Activated CD8-positive, alpha-beta memory T cell treated with anti-CD3 and anti-CD28 coated beads, Interleukin-2, amount 10 ng/mL, durations not matched to agents 7 days and 5 days (primary cell): ENCODE data around the gene PRPF6. TPM values are rescaled to one million over a fixed set of nuclear protein-coding genes. Genes with fewer than 3 reads are reported as not detected.

Experiments
- ATAC-seq: fragments of 150-1000 bp; cut with Tn5 transposase; one replicate; pipeline ENCODE4 v1.10.0; 2021; ENCODE audit warnings: moderate library complexity
- CTCF ChIA-PET: fragments of 350-600 bp; sonication (Branson Sonifier 250); formaldehyde crosslinking; loops from one replicate; lab custom pipeline; 2021; ENCODE audit warnings: antibody characterized with exemption; lab: Charles Lee
- DNase-seq: peaks from one replicate; pipeline ENCODE4 v3.0.0-alpha.2; 2020
- H3K27ac Mint-ChIP-seq: one replicate; pipeline ENCODE4 v1.8.0; 2021; ENCODE audit warnings: mild to moderate bottlenecking, mixed read lengths
- H3K27me3 Mint-ChIP-seq: one replicate; pipeline ENCODE4 v1.8.0; 2021; ENCODE audit warnings: mixed read lengths
- H3K36me3 Mint-ChIP-seq: one replicate; pipeline ENCODE4 v1.8.0; 2021; ENCODE audit warnings: mild to moderate bottlenecking, mixed read lengths
- H3K4me1 Mint-ChIP-seq: one replicate; pipeline ENCODE4 v1.8.0; 2021; ENCODE audit warnings: mixed read lengths
- H3K4me3 Mint-ChIP-seq: one replicate; pipeline ENCODE4 v1.8.0; 2021; ENCODE audit warnings: mild to moderate bottlenecking, moderate library complexity, mixed read lengths
- H3K9me3 Mint-ChIP-seq: one replicate; pipeline ENCODE4 v1.8.0; 2022; ENCODE audit warnings: low read depth, mixed read lengths
- total RNA-seq, 2 experiments: library from RNA; stranded (reverse); gene quantifications; one replicate each; pipeline ENCODE4 v1.2.3, GENCODE V29; 2021

The PRPF6 gene
- total RNA-seq, 2 experiments from 2014 or later: 77.5 to 80.6 TPM

- no peaks in the 10 kb centered on the region for H3K27me3 Mint-ChIP-seq
- H3K4me1 Mint-ChIP-seq: peaks cover 3% of the 10 kb centered on the region
- peaks cover 54% of the 10 kb centered on the region for H3K36me3 Mint-ChIP-seq
- ATAC-seq: no peak
- H3K9me3 Mint-ChIP-seq: no peaks in the 10 kb centered on the region
- DNase-seq: no peak
- H3K27ac Mint-ChIP-seq: no peak overlapping the region
- no peak overlapping the region for H3K4me3 Mint-ChIP-seq
- CTCF ChIA-PET: interaction anchor here (1.9 kb wide), 1 partner anchor 13 kb away, joined by 7 read pairs; no protein-coding TSS in a partner anchor
These were observed 44.3 kb downstream of the PRPF6 start for GRCh38 chr20:64025101-64025825.

- CTCF ChIA-PET: interaction anchor here (1.9 kb wide), 1 partner anchor 13 kb away, joined by 7 read pairs; no protein-coding TSS in a partner anchor
- H3K9me3 Mint-ChIP-seq: no peaks in the 10 kb centered on the region
- H3K27me3 Mint-ChIP-seq: no peaks in the 10 kb centered on the region
- H3K4me1 Mint-ChIP-seq: peaks cover 3% of the 10 kb centered on the region
- ATAC-seq (no peak), DNase-seq (no peak)
- peaks cover 54% of the 10 kb centered on the region for H3K36me3 Mint-ChIP-seq
- H3K4me3 Mint-ChIP-seq: no peak overlapping the region
- H3K27ac Mint-ChIP-seq: no peak overlapping the region
These were observed 45.0 kb downstream of the PRPF6 start for GRCh38 chr20:64025826-64026412.

- Mint-ChIP-seq H3K9me3 (no peaks in the 10 kb centered on the region), H3K27ac (peak overlapping the region; percentile 56), H3K4me1 (peaks cover 8% of the 10 kb centered on the region), H3K4me3 (no peak overlapping the region), H3K27me3 (no peaks in the 10 kb centered on the region), H3K36me3 (peaks cover 38% of the 10 kb centered on the region)
- DNase-seq (no peak), ATAC-seq (no peak)
- CTCF ChIA-PET: no interaction called here
These were observed 47.2 kb downstream of the PRPF6 start for GRCh38 chr20:64027981-64028685.

GRCh38 chr20:64029293-64030117, 48.6 kb downstream of the PRPF6 start:
- Mint-ChIP-seq H3K27me3 (no peaks in the 10 kb centered on the region), H3K9me3 (no peaks in the 10 kb centered on the region), H3K4me3 (no peak overlapping the region), H3K4me1 (peaks cover 21% of the 10 kb centered on the region), H3K27ac (no peak overlapping the region), H3K36me3 (peaks cover 32% of the 10 kb centered on the region)
- DNase-seq (no peak), ATAC-seq (no peak)
- CTCF ChIA-PET: interaction anchor here (0.9 kb wide), 1 partner anchor 9 kb away, joined by 3 read pairs; no protein-coding TSS in a partner anchor

- peaks cover 27% of the 10 kb centered on the region for H3K36me3 Mint-ChIP-seq
- peaks cover 31% of the 10 kb centered on the region for H3K4me1 Mint-ChIP-seq
- peak overlapping the region; percentile 37 for H3K27ac Mint-ChIP-seq
- no peak overlapping the region for H3K4me3 Mint-ChIP-seq
- no peak for ATAC-seq
- no peaks in the 10 kb centered on the region for H3K9me3 Mint-ChIP-seq
- H3K27me3 Mint-ChIP-seq: no peaks in the 10 kb centered on the region
- no peak for DNase-seq
- CTCF ChIA-PET: interaction anchor here (0.9 kb wide), 1 partner anchor 8 kb away, joined by 3 read pairs; no protein-coding TSS in a partner anchor
These were observed 49.6 kb downstream of the PRPF6 start for GRCh38 chr20:64030371-64031134.

- H3K27ac Mint-ChIP-seq: peak overlapping the region; percentile 19
- CTCF ChIA-PET: interaction anchor here (1.1 kb wide), 1 partner anchor 21 kb away, joined by 4 read pairs; no protein-coding TSS in a partner anchor
- H3K27me3 Mint-ChIP-seq: no peaks in the 10 kb centered on the region
- peaks cover 19% of the 10 kb centered on the region for H3K36me3 Mint-ChIP-seq
- H3K9me3 Mint-ChIP-seq: no peaks in the 10 kb centered on the region
- peaks cover 43% of the 10 kb centered on the region for H3K4me1 Mint-ChIP-seq
- ATAC-seq (no peak), DNase-seq (no peak)
- H3K4me3 Mint-ChIP-seq: no peak overlapping the region
These were observed 50.9 kb downstream of the PRPF6 start for GRCh38 chr20:64031822-64032314.

GRCh38 chr20:64032706-64033624, 52.0 kb downstream of the PRPF6 start:
- no peak overlapping the region for H3K4me3 Mint-ChIP-seq
- no peaks in the 10 kb centered on the region for H3K9me3 Mint-ChIP-seq
- peaks cover 16% of the 10 kb centered on the region for H3K36me3 Mint-ChIP-seq
- CTCF ChIA-PET: interaction anchor here (1.1 to 2.6 kb wide), 4 partner anchors 51 to 87 kb away, joined by 3 to 17 read pairs (median 6); partner anchors contain the start of genes LKAAEAR1 and PRPF6
- no peak for ATAC-seq
- H3K4me1 Mint-ChIP-seq: peaks cover 54% of the 10 kb centered on the region
- H3K27ac Mint-ChIP-seq: peak overlapping the region; percentile 95
- H3K27me3 Mint-ChIP-seq: no peaks in the 10 kb centered on the region
- DNase-seq: no peak

- H3K4me1 Mint-ChIP-seq: peaks cover 54% of the 10 kb centered on the region
- CTCF ChIA-PET: interaction anchor here (0.7 to 2.6 kb wide), 5 partner anchors 50 to 86 kb away, joined by 3 to 17 read pairs (median 5); partner anchors contain the start of genes LKAAEAR1 and PRPF6
- peak overlapping the region; percentile 95 for H3K27ac Mint-ChIP-seq
- DNase-seq (no peak), ATAC-seq (no peak)
- H3K36me3 Mint-ChIP-seq: peaks cover 13% of the 10 kb centered on the region
- no peaks in the 10 kb centered on the region for H3K27me3 Mint-ChIP-seq
- H3K4me3 Mint-ChIP-seq: no peak overlapping the region
- no peaks in the 10 kb centered on the region for H3K9me3 Mint-ChIP-seq
These were observed 53.1 kb downstream of the PRPF6 start for GRCh38 chr20:64033981-64034493.

- no peaks in the 10 kb centered on the region for H3K9me3 Mint-ChIP-seq
- H3K36me3 Mint-ChIP-seq: peaks cover 3% of the 10 kb centered on the region
- ATAC-seq (peak; percentile 40), DNase-seq (peak; percentile 90)
- peaks cover 66% of the 10 kb centered on the region for H3K4me1 Mint-ChIP-seq
- CTCF ChIA-PET: interaction anchor here (1.7 to 7.1 kb wide), 4 partner anchors 25 to 85 kb away, joined by 5 to 190 read pairs (median 6); partner anchors contain the start of genes PRPF6 and SAMD10
- H3K27me3 Mint-ChIP-seq: no peaks in the 10 kb centered on the region
- peak overlapping the region; percentile 71 for H3K4me3 Mint-ChIP-seq
- H3K27ac Mint-ChIP-seq: peak overlapping the region; percentile 95
These were observed 54.4 kb downstream of the PRPF6 start for GRCh38 chr20:64035066-64035932.

GRCh38 chr20:64035933-64036345, 55.0 kb downstream of the PRPF6 start, which contains the start of gene C20orf204:
TSS of gene C20orf204 (plus strand) at chr20:64036182. CDS start at chr20:64036324, 142 bp downstream.
- DNase-seq: no peak
- H3K4me1 Mint-ChIP-seq: peaks cover 73% of the 10 kb centered on the region
- peaks cover under 1% of the 10 kb centered on the region for H3K27me3 Mint-ChIP-seq
- CTCF ChIA-PET: interaction anchor here (1.2 to 9.8 kb wide), 7 partner anchors 13 to 250 kb away, joined by 3 to 190 read pairs (median 7); partner anchors contain the start of genes PRPF6, SAMD10 and TCEA2
- no peaks in the 10 kb centered on the region for H3K9me3 Mint-ChIP-seq
- peak within 1 kb of the TSS; percentile 95 for H3K27ac Mint-ChIP-seq
- ATAC-seq: no peak
- peak within 1 kb of the TSS; percentile 71 for H3K4me3 Mint-ChIP-seq
- H3K36me3 Mint-ChIP-seq: peaks cover 3% of the 10 kb centered on the region
